Left ventricle myocardium inferior (tissue), 1 donor: Measurements from ENCODE around the gene RNU6-9. TPM values are rescaled to one million over a fixed set of nuclear protein-coding genes. Genes with fewer than 3 reads are reported as not detected.

Experiments used
- DNase-seq: peaks from one replicate; pipeline ENCODE4 v3.0.0-alpha.2; 2020
- H3K27ac ChIP-seq: fragments of 200-600 bp; replicated peaks from 2 replicates; pipeline ENCODE4 v1.8.0; 2021
- H3K27me3 ChIP-seq: fragments of 200-600 bp; 2 replicates; pipeline ENCODE4 v1.8.0; 2021; ENCODE audit warnings: low read depth
- H3K36me3 ChIP-seq: fragments of 200-600 bp; 2 replicates; pipeline ENCODE4 v1.8.0; 2021
- H3K4me1 ChIP-seq: fragments of 200-600 bp; 2 replicates; pipeline ENCODE4 v1.8.0; 2021
- H3K4me3 ChIP-seq: fragments of 200-600 bp; 2 replicates; pipeline ENCODE4 v1.8.0; 2021; ENCODE audit warnings: mild to moderate bottlenecking, moderate library complexity
- H3K9me3 ChIP-seq: fragments of 200-600 bp; replicated peaks from 2 replicates; pipeline ENCODE4 v1.8.0; 2021
- CTCF ChIP-seq: fragments of 200-600 bp; IDR thresholded peaks from 2 replicates; pipeline ENCODE4 v1.8.0; 2021; ENCODE audit warnings: antibody characterized with exemption, mild to moderate bottlenecking, borderline replicate concordance
- intact Hi-C: fragments of 100-400 bp; cut with micrococcal nuclease; formaldehyde crosslinking; loops from one replicate; pipeline ENCODE4 v1.11.0; 2022
- total RNA-seq: library from RNA; stranded (reverse); fragmentation: NEBNext Ultra II Directional; extraction: Animal tissue kit (Norgen Biotek cat#: 25700); gene quantifications from one replicate; pipeline ENCODE4 v1.2.1, GENCODE V29; 2021
- donor health status: DM: no; HTN: yes; CAD: no; lungs with severe emphysema.

The RNU6-9 gene
- total RNA-seq, 1 donor from 2014 or later, result not detected

- Histone ChIP-seq H3K36me3 (peaks cover 87% of the 10 kb centered on the region), H3K4me1 (no peaks in the 10 kb centered on the region), H3K27ac (no peak overlapping the region), H3K9me3 (no peaks in the 10 kb centered on the region), H3K27me3 (no peaks in the 10 kb centered on the region), H3K4me3 (no peak overlapping the region)
- no peak for DNase-seq
- intact Hi-C loops, result no loop called here
- no peak for TF ChIP-seq CTCF
These were observed 7.6 kb upstream of the RNU6-9 start for GRCh38 chr19:885536-886224.

GRCh38 chr19:887072-887471 is 6.2 kb upstream of the RNU6-9 start:
- Histone ChIP-seq H3K4me3 (no peak overlapping the region), H3K36me3 (peaks cover 73% of the 10 kb centered on the region), H3K27me3 (no peaks in the 10 kb centered on the region), H3K4me1 (peaks cover 3% of the 10 kb centered on the region), H3K27ac (no peak overlapping the region), H3K9me3 (no peaks in the 10 kb centered on the region)
- intact Hi-C loops, result no loop called here
- no peak for TF ChIP-seq CTCF
- DNase-seq, result no peak

- intact Hi-C loops, result no loop called here
- Histone ChIP-seq H3K36me3 (peaks cover 68% of the 10 kb centered on the region), H3K9me3 (no peaks in the 10 kb centered on the region), H3K27ac (no peak overlapping the region), H3K4me3 (no peak overlapping the region), H3K27me3 (no peaks in the 10 kb centered on the region), H3K4me1 (peaks cover 9% of the 10 kb centered on the region)
- no peak for TF ChIP-seq CTCF
- DNase-seq, result no peak
These were observed 5.7 kb upstream of the RNU6-9 start for GRCh38 chr19:887599-887998.

GRCh38 chr19:888581-889385 is 4.5 kb upstream of the RNU6-9 start:
- no peak for DNase-seq
- Histone ChIP-seq H3K9me3 (no peaks in the 10 kb centered on the region), H3K4me1 (peaks cover 15% of the 10 kb centered on the region), H3K27me3 (no peaks in the 10 kb centered on the region), H3K27ac (no peak overlapping the region), H3K4me3 (no peak overlapping the region), H3K36me3 (peaks cover 60% of the 10 kb centered on the region)
- intact Hi-C loops, result no loop called here
- TF ChIP-seq CTCF, result no peak

- DNase-seq, result no peak
- Histone ChIP-seq H3K27me3 (no peaks in the 10 kb centered on the region), H3K27ac (no peak overlapping the region), H3K4me1 (peaks cover 17% of the 10 kb centered on the region), H3K4me3 (no peak overlapping the region), H3K9me3 (no peaks in the 10 kb centered on the region), H3K36me3 (peaks cover 50% of the 10 kb centered on the region)
- no peak for TF ChIP-seq CTCF
- intact Hi-C loops, result no loop called here
These were observed 3.5 kb upstream of the RNU6-9 start for GRCh38 chr19:889662-890295.
